ENCODE data around the gene MARCHF11. TPM values are rescaled to one million over a fixed set of nuclear protein-coding genes. Genes with fewer than 3 reads are reported as not detected.
A peak's percentile ranks its signal among the peaks of the same experiment; 100 is the strongest.

The MARCHF11 gene
- total and polyA plus RNA-seq, 4 donors: not detected

- TF ChIP-seq CTCF (IDR thresholded peaks at IDR 0.05; ENCODE audit: control extremely low read depth, extremely low read depth): no peak
- 65 to 75% methylated on average over 4 of the region's 4 CpGs for WGBS, 2 donors
- Histone ChIP-seq H3K4me1 (ENCODE audit: control insufficient read depth in 5 of 5, insufficient read depth in 5 of 5, low read length in 5 of 5) (no peaks in the 10 kb centered on the region), H3K27ac (ENCODE audit: low read depth in 1 of 2, low read length in 1 of 2) (peak overlapping the region in 1 of 2 donors; percentile 71), H3K27me3 (ENCODE audit: control insufficient read depth in 3 of 3, insufficient read depth in 3 of 3, low read length in 2 of 3) (peaks cover 0 to 3% (median 0%) of the 10 kb centered on the region in 3 donors), H3K9me3 (ENCODE audit: control insufficient read depth in 4 of 4, insufficient read depth in 3 of 4, low read length in 3 of 4) (peaks cover 0 to 2% (median 0%) of the 10 kb centered on the region in 4 donors), H3K4me3 (no peak overlapping the region), H3K9ac (ENCODE audit: insufficient read depth in 1 of 2, low read length in 2 of 2) (no peak overlapping the region), H3K36me3 (ENCODE audit: control insufficient read depth in 4 of 4, insufficient read depth in 4 of 4, low read length in 4 of 4) (no peaks in the 10 kb centered on the region)
- ATAC-seq (ENCODE audit: insufficient read depth, low FRiP score) (no peak), DNase-seq (no peak)
Observed at GRCh38 chr5:16127865-16128544, 51.6 kb downstream of the MARCHF11 start.

- ATAC-seq (ENCODE audit: insufficient read depth, low FRiP score): no peak
- no peak overlapping the region for H3K9ac ChIP-seq (ENCODE audit: insufficient read depth in 1 of 2, low read length in 2 of 2)
- 67 to 94% methylated on average over 3 of the region's 3 CpGs for WGBS, 2 donors
- H3K4me1 ChIP-seq (ENCODE audit: control insufficient read depth in 5 of 5, insufficient read depth in 5 of 5, low read length in 5 of 5): no peaks in the 10 kb centered on the region
- no peak for TF ChIP-seq CTCF (IDR thresholded peaks at IDR 0.05; ENCODE audit: control extremely low read depth, extremely low read depth)
- peaks cover 0 to 4% (median 0%) of the 10 kb centered on the region in 3 donors for H3K27me3 ChIP-seq (ENCODE audit: control insufficient read depth in 3 of 3, insufficient read depth in 3 of 3, low read length in 2 of 3)
- H3K4me3 ChIP-seq: no peak overlapping the region
- DNase-seq: no peak
- no peak overlapping the region for H3K27ac ChIP-seq (ENCODE audit: low read depth in 1 of 2, low read length in 1 of 2)
- H3K36me3 ChIP-seq (ENCODE audit: control insufficient read depth in 4 of 4, insufficient read depth in 4 of 4, low read length in 4 of 4): no peaks in the 10 kb centered on the region
- H3K9me3 ChIP-seq (ENCODE audit: control insufficient read depth in 4 of 4, insufficient read depth in 3 of 4, low read length in 3 of 4): peaks cover 0 to 4% (median 0%) of the 10 kb centered on the region in 4 donors
Observed at GRCh38 chr5:16120579-16120978, 59.0 kb downstream of the MARCHF11 start.

GRCh38 chr5:16119790-16120189 lies 59.8 kb downstream of the MARCHF11 start:
- WGBS, 2 donors: 82 to 91% methylated on average over 4 of the region's 4 CpGs

More at GRCh38 chr5:16119790-16120189, 59.8 kb downstream of the MARCHF11 start:
- H3K27ac ChIP-seq (ENCODE audit: low read depth in 1 of 2, low read length in 1 of 2): no peak overlapping the region
- H3K9me3 ChIP-seq (ENCODE audit: control insufficient read depth in 4 of 4, insufficient read depth in 3 of 4, low read length in 3 of 4): peaks cover 0 to 4% (median 0%) of the 10 kb centered on the region in 4 donors
- no peak for TF ChIP-seq CTCF (IDR thresholded peaks at IDR 0.05; ENCODE audit: control extremely low read depth, extremely low read depth)
- no peaks in the 10 kb centered on the region for H3K4me1 ChIP-seq (ENCODE audit: control insufficient read depth in 5 of 5, insufficient read depth in 5 of 5, low read length in 5 of 5)
- no peaks in the 10 kb centered on the region for H3K36me3 ChIP-seq (ENCODE audit: control insufficient read depth in 4 of 4, insufficient read depth in 4 of 4, low read length in 4 of 4)
- DNase-seq: no peak
- no peak overlapping the region for H3K9ac ChIP-seq (ENCODE audit: insufficient read depth in 1 of 2, low read length in 2 of 2)
- H3K4me3 ChIP-seq: no peak overlapping the region
- peaks cover 0 to 4% (median 0%) of the 10 kb centered on the region in 3 donors for H3K27me3 ChIP-seq (ENCODE audit: control insufficient read depth in 3 of 3, insufficient read depth in 3 of 3, low read length in 2 of 3)
- ATAC-seq (ENCODE audit: insufficient read depth, low FRiP score): no peak
